Placental epithelial cell (primary cell): Measurements from ENCODE around the gene NAPSA. TPM values are rescaled to one million over a fixed set of nuclear protein-coding genes. Genes with fewer than 3 reads are reported as not detected.

Experiments
- total RNA-seq: library from RNA; depleted of rRNA; stranded (reverse); fragments of >200 nt; gene quantifications from 2 replicates; pipeline ENCODE4 v1.2.3, GENCODE V29; 2012

NAPSA gene
- under 0.01 and 0.39 TPM in 2 replicates for total RNA-seq

DNA sequence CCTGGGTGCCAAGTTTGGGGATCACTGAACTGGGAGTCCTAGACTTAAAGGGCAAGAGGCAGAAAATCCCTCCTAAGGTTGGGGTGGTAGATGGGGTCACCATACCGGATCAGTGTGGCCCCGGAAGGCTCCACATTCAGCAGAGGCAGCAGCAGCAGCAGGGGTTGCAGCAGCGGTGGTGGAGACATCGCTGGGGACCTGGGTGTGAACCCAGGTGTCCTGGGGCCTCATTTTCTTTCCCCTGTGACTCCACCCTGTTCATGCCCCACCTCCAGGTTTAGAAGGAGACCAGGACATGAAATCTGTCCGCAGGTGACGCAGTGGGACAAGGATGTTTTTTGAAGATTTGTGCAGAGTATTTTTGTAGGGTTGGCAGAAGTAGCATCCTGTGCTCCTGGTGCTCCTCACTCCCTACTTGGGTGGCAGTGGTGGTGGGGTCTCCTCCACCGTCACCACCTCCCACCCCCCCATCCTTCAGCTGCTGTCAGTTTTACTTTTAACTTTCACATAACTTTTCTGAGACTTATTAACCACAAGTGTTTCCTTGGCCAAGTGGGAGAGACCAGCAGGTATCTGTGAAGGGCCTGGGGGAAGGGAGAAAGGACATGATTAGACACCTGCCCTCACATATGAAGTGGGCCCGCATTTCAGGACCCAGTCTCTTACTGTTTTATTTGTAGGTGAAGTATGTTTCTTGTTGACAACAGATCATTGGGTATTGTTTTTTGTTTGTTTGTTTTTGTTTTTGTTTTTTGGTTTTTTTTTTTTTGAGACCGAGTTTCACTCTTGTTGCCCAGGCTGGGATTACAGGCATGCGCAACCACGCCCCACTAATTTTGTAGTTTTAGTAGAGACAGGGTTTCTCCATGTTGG is at the start of gene NAPSA:
Gene NAPSA, minus strand, starts transcription at position 206 of the 873 bp plus-strand sequence. Its CDS starts 18 bp downstream, at position 188.

DNA sequence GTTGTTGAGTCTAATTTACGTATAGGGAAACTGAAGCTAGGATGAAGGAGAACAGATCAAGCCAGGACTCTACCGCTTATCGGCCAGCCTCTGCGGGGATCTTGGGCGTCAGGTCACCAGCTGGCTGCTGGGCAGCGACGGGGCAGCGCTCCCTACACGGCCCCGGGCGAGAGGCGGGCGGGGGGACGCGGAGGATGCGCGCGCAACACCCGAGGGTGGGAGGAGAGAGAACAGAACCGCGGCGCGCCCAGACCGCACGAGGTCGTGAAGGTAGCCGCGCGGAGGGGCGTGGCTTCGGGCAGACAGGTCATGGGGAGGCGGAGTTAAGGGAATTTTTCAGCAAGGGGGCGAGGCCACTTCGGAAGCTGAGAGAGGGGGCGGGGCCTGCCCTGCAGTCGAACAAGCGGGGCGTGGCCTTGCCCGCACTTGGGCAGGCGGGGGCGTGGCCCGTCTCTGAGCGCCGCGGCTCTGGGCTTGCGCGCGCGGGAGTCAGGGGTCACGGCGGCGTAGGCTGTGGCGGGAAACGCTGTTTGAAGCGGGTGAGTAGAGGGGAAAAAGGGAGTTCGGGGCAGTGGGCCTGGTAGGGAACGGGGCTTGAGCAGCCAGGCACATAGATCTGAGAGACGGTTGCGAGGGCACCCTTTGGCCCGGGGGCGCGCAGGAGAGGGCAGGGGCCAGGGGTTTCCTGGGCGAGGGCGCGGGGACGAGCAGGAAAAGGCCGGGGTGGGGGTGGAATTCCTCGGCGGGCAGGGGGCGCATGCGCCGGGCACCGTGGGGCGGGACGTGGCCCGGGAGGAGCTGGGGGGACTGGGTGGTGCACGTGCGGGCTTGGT is 18.6 kb upstream of the NAPSA start, which contains the start of gene POLD1:
Gene POLD1, plus strand, starts transcription at position 496 of the 833 bp plus-strand sequence. CDS start 14,505 bp downstream, outside the sequence.

DNA sequence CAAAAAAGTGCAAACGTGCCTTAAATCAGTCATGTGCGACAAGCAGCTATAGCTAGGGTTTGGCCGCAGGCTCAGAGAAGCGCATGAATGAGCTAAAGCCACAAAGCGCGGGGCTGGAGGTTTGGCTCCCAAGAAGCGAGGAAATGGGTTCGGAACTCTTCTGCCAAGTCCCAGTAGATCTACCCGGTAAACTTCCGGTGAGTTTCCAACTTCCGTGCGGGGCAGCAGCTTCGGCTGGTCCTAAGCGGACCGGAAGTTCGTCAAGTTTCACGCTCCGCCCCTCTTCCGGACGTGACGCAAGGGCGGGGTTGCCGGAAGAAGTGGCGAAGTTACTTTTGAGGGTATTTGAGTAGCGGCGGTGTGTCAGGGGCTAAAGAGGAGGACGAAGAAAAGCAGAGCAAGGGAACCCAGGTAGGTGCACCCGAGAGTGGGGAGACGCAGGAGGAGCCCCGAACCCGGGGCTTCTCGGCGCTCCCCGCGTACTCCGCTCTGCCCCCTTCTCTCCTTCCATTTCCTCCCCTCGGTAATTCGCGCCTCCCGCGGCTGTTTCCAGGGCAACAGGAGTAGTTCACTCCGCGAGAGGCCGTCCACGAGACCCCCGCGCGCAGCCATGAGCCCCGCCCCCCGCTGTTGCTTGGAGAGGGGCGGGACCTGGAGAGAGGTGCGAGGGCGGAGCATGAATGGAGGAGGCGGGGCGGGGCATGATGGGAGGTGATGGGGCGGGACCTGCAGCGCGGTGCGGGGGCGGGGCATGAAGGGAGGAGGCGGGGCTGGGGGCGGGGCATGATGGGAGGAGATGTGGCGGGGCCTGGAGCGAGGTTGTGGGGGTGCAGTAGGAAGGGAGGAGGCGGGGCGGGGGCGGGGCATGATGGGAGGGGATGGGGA is 11.0 kb upstream of the NAPSA start, which contains the start of gene NR1H2:
Gene NR1H2, plus strand, starts transcription at position 292 of the 885 bp plus-strand sequence. CDS start 1,149 bp downstream, outside the sequence.

DNA sequence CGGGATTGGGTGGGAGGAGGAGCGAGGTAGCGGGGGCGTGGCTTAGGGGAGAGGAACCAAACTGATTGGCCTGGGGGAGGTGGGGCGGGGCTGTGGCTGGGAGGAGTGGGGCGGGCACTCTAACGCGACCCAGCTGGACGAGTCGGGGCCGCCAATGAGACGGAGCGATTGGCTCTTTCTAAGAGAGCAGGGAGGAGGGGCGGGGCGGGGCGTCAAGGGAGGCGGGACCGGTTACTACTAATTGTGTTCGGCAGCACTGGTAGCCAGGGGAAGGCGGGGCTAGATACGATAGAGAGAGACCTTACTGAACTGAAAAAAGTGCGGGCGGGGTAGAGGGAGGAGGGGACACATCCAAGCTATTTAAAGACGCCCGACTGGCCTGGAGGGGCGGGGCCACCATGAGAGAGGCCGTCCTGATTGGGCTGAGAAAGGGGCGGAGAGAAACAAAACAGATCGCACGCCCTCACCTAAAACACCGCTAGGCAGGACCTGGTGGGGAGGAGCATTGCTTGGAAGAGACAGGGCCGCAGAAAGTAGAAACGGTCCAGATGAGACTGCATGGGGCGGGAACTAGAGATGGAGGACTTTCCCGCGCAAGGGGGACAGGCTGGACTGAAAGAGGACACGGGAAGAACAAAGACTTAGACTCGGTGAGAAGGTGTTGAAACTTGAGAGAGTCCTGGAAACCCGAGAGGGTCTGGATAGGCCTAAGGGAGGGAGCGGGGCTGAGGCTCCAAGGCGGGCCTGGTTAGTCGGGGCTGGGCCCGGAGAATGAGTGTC is 36.1 kb downstream of the NAPSA start, which contains the start of gene KCNC3:
Gene KCNC3, minus strand, starts transcription at position 232 of the 780 bp plus-strand sequence. CDS start 295 bp downstream, outside the sequence.

Other genes with a start within 250 kb of the NAPSA start
- gene IZUMO2, start 202.4 kb downstream of the NAPSA start, total RNA-seq = 0.39 TPM in 1 of 2 replicates, not detected in the other
- 23.2 and 30.6 TPM in 2 replicates for gene MYH14, start 162.0 kb downstream of the NAPSA start, total RNA-seq
- 2.4 and 3.9 TPM in 2 replicates for gene KCNC3, start 36.3 kb downstream of the NAPSA start, total RNA-seq
- 63.3 and 65.6 TPM in 2 replicates for gene NR1H2, start 10.8 kb upstream of the NAPSA start, total RNA-seq
- 37.8 and 45.5 TPM in 2 replicates for gene POLD1, start 18.7 kb upstream of the NAPSA start, total RNA-seq
- 0.11 TPM in 1 of 2 replicates, not detected in the other for gene SPIB, start 53.3 kb upstream of the NAPSA start, total RNA-seq
- gene MYBPC2, start 67.3 kb upstream of the NAPSA start, total RNA-seq = under 0.01 TPM in 1 of 2 replicates, not detected in the other
- gene EMC10, start 110.9 kb upstream of the NAPSA start, total RNA-seq = 45.1 and 103 TPM in 2 replicates
- 1.2 and 1.6 TPM in 2 replicates for gene GARIN5A, start 111.2 kb upstream of the NAPSA start, total RNA-seq
- 37.5 and 53.0 TPM in 2 replicates for gene JOSD2, start 145.6 kb upstream of the NAPSA start, total RNA-seq
- not detected in 2 replicates for gene ASPDH, start 148.3 kb upstream of the NAPSA start, total RNA-seq
- gene LRRC4B, start 202.8 kb upstream of the NAPSA start, total RNA-seq = not detected in 2 replicates